Activated CD4-positive, alpha-beta T cell treated with anti-CD3 and anti-CD28 coated beads, Interleukin-2, amount 10 ng/mL, durations not matched to agents 7 days and 5 days (primary cell): ENCODE measurements around the gene GNG14. TPM values are rescaled to one million over a fixed set of nuclear protein-coding genes. Genes with fewer than 3 reads are reported as not detected.
A peak's percentile ranks its signal among the peaks of the same experiment; 100 is the strongest.
"Not testable (repeated sequence)": the region's sequence is repeated elsewhere in the genome, so short reads cannot be mapped to it uniquely, and the experiment has no call there.

Source experiments
- CTCF ChIA-PET: fragments of 350-600 bp; sonication (Branson Sonifier 250); formaldehyde crosslinking; loops from one replicate; lab custom pipeline; 2021; ENCODE audit warnings: antibody characterized with exemption; lab: Charles Lee
- POLR2A ChIA-PET: fragments of 350-600 bp; sonication (Branson Sonifier 250); formaldehyde crosslinking; loops from one replicate; lab custom pipeline; 2021; ENCODE audit warnings: antibody characterized with exemption; lab: Charles Lee
- DNase-seq: peaks from one replicate; pipeline ENCODE4 v3.0.0-alpha.2; 2020
- H3K27ac Mint-ChIP-seq: one replicate; pipeline ENCODE4 v1.8.0; 2021; ENCODE audit warnings: mild to moderate bottlenecking, moderate library complexity, mixed read lengths
- H3K27me3 Mint-ChIP-seq: one replicate; pipeline ENCODE4 v1.8.0; 2021; ENCODE audit warnings: mixed read lengths
- H3K36me3 Mint-ChIP-seq: one replicate; pipeline ENCODE4 v1.8.0; 2021; ENCODE audit warnings: low read depth, mixed read lengths
- H3K4me1 Mint-ChIP-seq: one replicate; pipeline ENCODE4 v1.8.0; 2021; ENCODE audit warnings: mixed read lengths
- H3K4me3 Mint-ChIP-seq: one replicate; pipeline ENCODE4 v1.8.0; 2021; ENCODE audit warnings: mild to moderate bottlenecking, moderate library complexity, mixed read lengths
- H3K9me3 Mint-ChIP-seq: one replicate; pipeline ENCODE4 v1.8.0; 2021; ENCODE audit warnings: mixed read lengths
- total RNA-seq, 2 experiments: library from RNA; stranded (reverse); gene quantifications; one replicate each; pipeline ENCODE4 v1.2.3, GENCODE V29; 2021

Gene GNG14
- total RNA-seq, 2 experiments from 2014 or later, result not detected

DNA sequence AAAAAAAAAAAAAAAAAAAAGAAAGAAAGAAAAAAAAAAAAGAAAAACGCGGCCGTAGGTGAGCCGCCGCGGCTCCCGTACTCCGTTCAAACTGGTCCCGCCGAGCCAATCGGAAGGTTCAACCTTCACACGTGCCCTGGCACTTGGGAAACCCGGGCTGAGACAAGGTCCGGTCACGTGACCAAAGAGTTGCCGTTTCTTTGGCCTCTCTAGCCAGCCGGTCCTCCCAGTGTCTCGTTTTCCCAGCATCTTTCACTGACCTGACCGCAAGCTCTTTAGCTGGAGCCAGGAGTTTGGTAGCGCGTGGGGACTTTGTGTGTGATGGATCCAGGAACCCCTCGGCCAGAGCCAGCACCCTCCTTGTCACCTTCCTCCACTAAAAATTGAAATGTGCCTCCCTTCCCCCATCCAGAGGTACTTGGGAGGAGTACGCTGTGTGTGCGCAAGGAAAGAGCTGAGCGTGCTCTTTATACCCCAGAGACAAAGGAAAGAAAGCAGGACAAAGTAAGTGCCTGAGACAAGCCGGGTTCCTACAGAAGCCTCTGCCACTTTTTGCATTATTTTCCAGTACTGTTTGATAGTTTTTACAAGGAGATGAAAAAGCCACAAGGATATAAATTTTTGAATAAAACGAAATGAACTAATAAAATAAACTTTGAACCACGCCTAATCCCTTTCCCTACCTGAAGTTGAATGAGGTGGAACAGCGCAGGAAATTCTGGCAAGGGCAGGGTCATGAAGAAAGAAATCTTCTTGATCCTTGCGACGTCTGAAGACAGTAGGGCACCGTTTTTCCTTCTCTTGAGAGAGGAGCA is 35.0 kb downstream of the GNG14 start:
- peak; percentile 98 for DNase-seq
- H3K4me3 Mint-ChIP-seq, result peak overlapping the region; percentile 86
- peaks cover 27% of the 10 kb centered on the region for H3K36me3 Mint-ChIP-seq
- H3K4me1 Mint-ChIP-seq, result peaks cover 37% of the 10 kb centered on the region
- H3K27me3 Mint-ChIP-seq, result no peaks in the 10 kb centered on the region
- peak overlapping the region; percentile 93 for H3K27ac Mint-ChIP-seq
- H3K9me3 Mint-ChIP-seq, result no peaks in the 10 kb centered on the region
- ChIA-PET CTCF (interaction anchor here (0.6 to 2.6 kb wide), 10 partner anchors 9 to 74 kb away, joined by 3 to 22 read pairs (median 4); partner anchors contain the start of gene TRIR), POLR2A (interaction anchor here (1.1 to 1.6 kb wide), 3 partner anchors 9 to 69 kb away, joined by 3 to 8 read pairs (median 4); partner anchors contain the start of genes JUNB and TRIR)

DNA sequence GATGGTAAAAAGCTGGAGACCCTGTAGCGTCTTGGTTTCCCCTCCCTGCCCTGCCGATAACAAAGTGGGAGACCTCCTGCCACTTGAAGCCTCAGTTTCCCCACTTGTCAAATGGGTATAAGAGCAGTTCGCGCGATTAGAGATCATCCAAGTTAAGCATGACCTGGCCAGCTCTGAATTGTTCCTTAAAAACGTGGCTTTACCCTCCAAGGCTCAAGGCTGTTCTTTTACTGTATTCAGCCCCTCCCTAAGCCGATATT is 35.5 kb downstream of the GNG14 start:
- Mint-ChIP-seq H3K27me3 (no peaks in the 10 kb centered on the region), H3K9me3 (no peaks in the 10 kb centered on the region), H3K4me1 (peaks cover 37% of the 10 kb centered on the region), H3K4me3 (peak overlapping the region; percentile 86), H3K36me3 (peaks cover 28% of the 10 kb centered on the region), H3K27ac (peak overlapping the region; percentile 93)
- CTCF ChIA-PET, result interaction anchor here (0.9 to 2.6 kb wide), 7 partner anchors 10 to 74 kb away, joined by 3 to 22 read pairs (median 6); partner anchors contain the start of gene TRIR
- POLR2A ChIA-PET, result interaction anchor here (0.7 to 1.6 kb wide), 3 partner anchors 8 to 11 kb away, joined by 3 to 8 read pairs (median 3); partner anchors contain the start of gene TRIR
- DNase-seq, result no peak

DNA sequence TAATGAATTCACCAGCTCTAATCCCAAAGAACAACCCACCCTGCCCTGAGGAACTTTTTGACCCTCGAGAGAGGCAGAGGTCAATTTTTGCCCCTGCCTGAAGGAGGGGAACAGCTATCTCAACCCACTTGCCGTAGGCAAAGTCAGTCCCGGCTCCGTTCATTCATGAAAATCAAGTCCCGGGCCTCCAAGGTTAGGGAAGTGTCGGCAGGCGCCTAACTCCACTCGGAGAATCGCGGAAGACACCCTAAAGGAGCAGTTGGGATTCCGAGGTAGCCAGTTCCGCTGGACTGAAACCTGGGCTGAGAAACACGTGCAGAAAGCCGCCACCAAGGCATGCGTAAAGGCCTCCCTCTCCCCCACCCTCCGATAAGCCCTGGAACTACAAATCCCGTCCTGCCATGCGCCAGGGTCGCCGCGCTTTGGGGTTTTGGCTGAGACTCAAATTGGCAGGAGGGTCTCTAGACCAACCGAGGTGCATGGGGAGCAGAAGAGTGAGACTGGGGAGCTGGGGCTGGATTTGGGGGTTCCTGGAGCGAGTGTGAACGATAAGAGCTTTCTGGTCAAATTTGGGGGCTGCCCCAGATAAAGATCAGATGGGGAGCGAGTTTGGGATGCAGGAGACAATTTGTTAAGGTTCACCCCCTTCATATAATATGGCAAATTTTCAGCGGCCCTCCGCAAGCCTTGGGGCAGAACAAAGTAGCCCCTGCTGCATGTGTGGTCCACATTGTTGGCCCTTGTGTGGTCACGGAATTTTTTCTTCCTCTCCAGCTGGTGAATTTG is 36.0 kb downstream of the GNG14 start, which contains the start of gene TNPO2:
Gene TNPO2, minus strand, starts transcription at position 292 of the 786 bp plus-strand sequence. CDS start 2,955 bp downstream, outside the sequence.
- Mint-ChIP-seq H3K4me3 (peak within 1 kb of the TSS; percentile 86), H3K4me1 (peaks cover 32% of the 10 kb centered on the region), H3K27ac (peak within 1 kb of the TSS; percentile 93), H3K36me3 (peaks cover 27% of the 10 kb centered on the region), H3K9me3 (no peaks in the 10 kb centered on the region), H3K27me3 (no peaks in the 10 kb centered on the region)
- ChIA-PET CTCF (interaction anchor here (0.9 to 2.6 kb wide), 9 partner anchors 10 to 124 kb away, joined by 3 to 22 read pairs (median 5); partner anchors contain the start of gene TRIR), POLR2A (interaction anchor here (0.7 to 1.3 kb wide), 2 partner anchors 8 to 10 kb away, joined by 3 read pairs; no protein-coding TSS in a partner anchor)
- peak; percentile 81 for DNase-seq

DNA sequence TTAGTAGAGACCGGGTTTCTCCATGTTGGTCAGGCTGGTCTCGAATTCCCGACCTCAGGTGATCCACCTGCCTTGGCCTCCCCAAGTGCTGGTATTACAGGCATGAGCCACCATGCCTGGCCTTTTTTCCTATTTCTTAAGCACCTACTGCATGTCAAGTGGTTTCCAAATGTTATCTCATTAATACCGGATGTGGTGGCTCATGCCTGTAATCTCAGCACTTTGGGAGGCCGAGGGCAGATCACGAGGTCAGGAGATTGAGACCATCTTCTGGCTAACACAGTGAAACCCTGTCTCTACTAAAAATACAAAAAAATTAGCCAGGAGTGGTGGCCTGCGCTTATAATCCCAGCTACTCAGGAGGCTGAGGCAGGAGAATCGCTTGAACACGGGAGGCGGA is 37.8 kb downstream of the GNG14 start:
- H3K36me3 Mint-ChIP-seq, result peaks cover 36% of the 10 kb centered on the region
- CTCF ChIA-PET, result interaction anchor here (2.0 kb wide), 1 partner anchor 71 kb away, joined by 5 read pairs; no protein-coding TSS in a partner anchor
- H3K27me3 Mint-ChIP-seq, H3K4me3 Mint-ChIP-seq, POLR2A ChIA-PET, H3K9me3 Mint-ChIP-seq, H3K27ac Mint-ChIP-seq, DNase-seq: not testable (repeated sequence)
- H3K4me1 Mint-ChIP-seq, result peaks cover 34% of the 10 kb centered on the region

DNA sequence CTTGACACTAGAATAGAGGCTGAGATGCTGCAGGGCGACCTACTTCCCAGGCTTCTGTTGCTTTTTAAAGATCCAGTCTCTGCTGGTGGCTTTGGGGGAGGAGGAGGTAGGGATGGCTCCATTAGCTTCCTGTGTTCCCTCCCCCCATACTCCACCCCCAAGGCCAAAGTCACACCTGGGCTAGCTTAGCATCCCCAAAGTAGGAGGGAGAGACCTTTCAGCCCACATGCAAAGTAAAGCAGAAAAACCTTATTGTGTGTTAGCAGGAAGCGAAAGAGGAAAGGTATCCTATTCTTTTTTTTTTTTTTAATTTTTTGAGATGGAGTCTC is 39.2 kb downstream of the GNG14 start:
- no peak overlapping the region for H3K27ac Mint-ChIP-seq

DNA sequence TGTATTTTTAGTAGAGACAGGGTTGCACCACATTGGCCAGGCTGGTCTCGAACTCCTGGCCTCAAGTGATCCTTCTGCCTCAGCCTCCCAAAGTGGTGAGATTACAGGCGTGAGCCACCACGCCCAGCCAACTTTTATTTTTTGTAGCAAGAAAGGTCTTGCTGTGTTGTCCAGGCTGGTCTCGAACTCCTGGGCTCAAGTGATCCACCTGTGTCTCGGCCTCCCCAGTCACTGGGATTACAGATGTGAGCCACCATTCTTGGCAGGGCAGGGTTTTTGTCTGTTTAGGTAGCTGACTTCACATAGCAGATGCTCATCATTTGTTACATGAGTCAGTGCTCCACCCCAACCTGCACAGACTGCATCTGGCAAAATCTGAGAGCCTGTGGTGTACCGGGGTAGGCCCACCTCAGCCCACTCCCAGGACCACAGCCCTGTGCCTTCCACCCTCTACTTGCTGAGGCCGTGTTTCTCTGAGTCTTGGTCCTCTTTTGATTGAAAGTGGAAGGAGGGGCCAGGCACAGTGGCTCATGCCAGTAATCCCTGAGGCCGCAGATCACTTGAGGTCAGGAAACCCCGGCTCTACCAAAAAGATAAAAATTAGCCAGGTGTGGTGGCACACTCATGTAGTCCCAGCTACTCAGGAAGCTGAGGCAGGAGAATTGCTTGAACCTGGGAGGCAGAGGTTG is 40.1 kb downstream of the GNG14 start:
- POLR2A ChIA-PET, result no interaction called here

More for the DNA sequence above, 39.2 kb downstream of the GNG14 start:
- Mint-ChIP-seq H3K4me3 (no peak overlapping the region), H3K9me3 (no peaks in the 10 kb centered on the region), H3K27me3 (no peaks in the 10 kb centered on the region), H3K36me3 (peaks cover 30% of the 10 kb centered on the region), H3K4me1 (peaks cover 30% of the 10 kb centered on the region)
- DNase-seq, result no peak
- CTCF ChIA-PET, result interaction anchor here (0.6 to 1.5 kb wide), 5 partner anchors 10 to 51 kb away, joined by 3 to 8 read pairs (median 4); partner anchors contain the start of gene GET3
- POLR2A ChIA-PET, result no interaction called here

DNA sequence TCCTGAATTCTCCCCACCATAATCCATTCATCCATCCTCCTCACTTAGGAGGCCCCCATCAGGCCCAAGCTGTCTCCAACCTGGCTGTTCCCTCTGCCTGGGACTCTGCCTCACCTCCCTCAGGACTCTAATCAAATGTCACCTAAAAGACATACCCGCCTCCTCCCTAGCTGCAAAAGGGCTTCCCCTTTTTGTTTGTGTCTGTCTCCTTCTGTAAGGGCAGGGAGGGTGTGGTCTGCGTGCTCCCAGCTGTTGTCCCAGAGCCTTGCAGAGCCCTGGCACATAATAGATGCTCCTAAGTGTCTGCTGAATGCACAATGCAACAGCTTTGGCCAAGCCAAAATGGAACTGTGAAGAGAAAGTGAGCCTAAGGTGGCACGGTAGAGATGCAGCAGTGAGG is 42.3 kb downstream of the GNG14 start:
- CTCF ChIA-PET, result interaction anchor here (0.6 to 2.0 kb wide), 3 partner anchors 53 to 117 kb away, joined by 4 to 6 read pairs (median 4); no protein-coding TSS in a partner anchor

More for the DNA sequence above, 40.1 kb downstream of the GNG14 start:
- Mint-ChIP-seq H3K27me3 (no peaks in the 10 kb centered on the region), H3K36me3 (peaks cover 36% of the 10 kb centered on the region), H3K9me3 (no peaks in the 10 kb centered on the region), H3K4me3 (no peak overlapping the region), H3K27ac (no peak overlapping the region), H3K4me1 (peaks cover 33% of the 10 kb centered on the region)
- no peak for DNase-seq
- CTCF ChIA-PET, result interaction anchor here (1.2 to 1.5 kb wide), 2 partner anchors 30 to 50 kb away, joined by 4 to 8 read pairs; no protein-coding TSS in a partner anchor

DNA sequence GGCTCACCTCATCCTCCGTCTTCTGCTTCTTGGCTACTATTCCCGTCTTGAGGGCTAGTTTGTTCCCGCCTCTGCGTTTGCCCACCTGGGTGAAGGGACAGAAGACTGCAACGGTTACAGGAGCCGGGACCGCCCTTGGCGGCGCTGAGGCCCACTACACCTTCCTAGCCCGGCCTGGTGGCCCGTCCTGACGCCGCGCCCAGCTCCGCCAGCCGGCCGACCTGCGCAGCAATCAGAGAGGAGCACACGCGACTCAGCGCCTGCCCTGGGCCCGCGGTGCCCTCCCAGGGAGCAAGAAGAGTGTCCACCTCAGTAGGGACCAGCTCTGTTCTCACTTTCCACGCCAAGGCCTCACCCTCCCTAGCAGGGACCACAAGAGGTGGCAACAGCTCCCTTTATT is 43.5 kb downstream of the GNG14 start:
- Mint-ChIP-seq H3K4me1 (peaks cover 32% of the 10 kb centered on the region), H3K27me3 (no peaks in the 10 kb centered on the region), H3K36me3 (peaks cover 41% of the 10 kb centered on the region), H3K27ac (no peak overlapping the region), H3K9me3 (no peaks in the 10 kb centered on the region), H3K4me3 (no peak overlapping the region)
- CTCF ChIA-PET, result interaction anchor here (0.7 to 2.0 kb wide), 5 partner anchors 10 to 149 kb away, joined by 3 to 6 read pairs (median 4); partner anchors contain the start of gene DNASE2
- POLR2A ChIA-PET, result interaction anchor here (0.8 kb wide), 1 partner anchor 8 kb away, joined by 3 read pairs; the partner anchor contains the start of gene TNPO2
- no peak for DNase-seq

More for the DNA sequence above, 42.3 kb downstream of the GNG14 start:
- no peaks in the 10 kb centered on the region for H3K9me3 Mint-ChIP-seq
- POLR2A ChIA-PET, result no interaction called here
- H3K27ac Mint-ChIP-seq, result no peak overlapping the region
- DNase-seq, result no peak
- peaks cover 41% of the 10 kb centered on the region for H3K36me3 Mint-ChIP-seq
- no peak overlapping the region for H3K4me3 Mint-ChIP-seq
- H3K27me3 Mint-ChIP-seq, result no peaks in the 10 kb centered on the region
- peaks cover 27% of the 10 kb centered on the region for H3K4me1 Mint-ChIP-seq

DNA sequence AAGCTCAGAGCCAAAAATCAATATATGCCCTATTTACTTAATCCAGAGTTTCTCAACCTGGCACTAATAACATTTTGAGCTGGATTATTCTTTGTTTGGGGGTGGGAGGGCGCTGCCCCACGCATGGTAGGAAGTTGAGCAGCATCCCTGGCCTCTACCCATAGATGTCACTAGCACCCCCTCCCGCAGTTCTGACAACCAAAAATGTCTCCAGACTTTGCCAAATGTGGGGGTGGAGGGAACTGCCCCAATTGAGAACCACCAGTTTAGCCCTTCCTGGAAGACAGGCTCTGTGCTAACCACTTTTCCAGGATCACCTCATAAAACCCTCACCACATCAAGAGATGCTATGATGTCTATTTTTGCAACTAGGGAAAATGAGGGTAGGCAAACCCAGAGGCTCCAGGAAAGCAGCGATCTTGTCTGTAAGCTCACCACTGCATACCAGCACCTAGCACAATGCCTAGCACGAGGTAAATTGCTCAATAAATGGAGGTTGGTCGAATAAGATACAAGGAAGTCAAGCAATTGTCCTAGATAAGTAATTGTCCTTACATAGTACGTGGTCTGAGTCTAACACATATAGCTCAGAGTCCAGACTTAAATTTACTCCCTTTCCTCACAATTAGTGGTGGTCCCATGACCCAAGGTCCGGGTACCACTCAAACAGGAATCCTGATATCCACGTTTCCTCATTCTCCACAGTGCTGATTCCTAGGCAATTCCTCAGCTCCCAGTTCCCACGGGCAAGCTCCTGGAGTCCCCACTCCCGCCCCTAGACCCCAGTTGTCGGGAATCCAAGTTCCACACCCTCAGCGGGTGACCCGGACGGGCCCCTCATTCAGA is 45.8 kb downstream of the GNG14 start:
- peaks cover 34% of the 10 kb centered on the region for H3K36me3 Mint-ChIP-seq

DNA sequence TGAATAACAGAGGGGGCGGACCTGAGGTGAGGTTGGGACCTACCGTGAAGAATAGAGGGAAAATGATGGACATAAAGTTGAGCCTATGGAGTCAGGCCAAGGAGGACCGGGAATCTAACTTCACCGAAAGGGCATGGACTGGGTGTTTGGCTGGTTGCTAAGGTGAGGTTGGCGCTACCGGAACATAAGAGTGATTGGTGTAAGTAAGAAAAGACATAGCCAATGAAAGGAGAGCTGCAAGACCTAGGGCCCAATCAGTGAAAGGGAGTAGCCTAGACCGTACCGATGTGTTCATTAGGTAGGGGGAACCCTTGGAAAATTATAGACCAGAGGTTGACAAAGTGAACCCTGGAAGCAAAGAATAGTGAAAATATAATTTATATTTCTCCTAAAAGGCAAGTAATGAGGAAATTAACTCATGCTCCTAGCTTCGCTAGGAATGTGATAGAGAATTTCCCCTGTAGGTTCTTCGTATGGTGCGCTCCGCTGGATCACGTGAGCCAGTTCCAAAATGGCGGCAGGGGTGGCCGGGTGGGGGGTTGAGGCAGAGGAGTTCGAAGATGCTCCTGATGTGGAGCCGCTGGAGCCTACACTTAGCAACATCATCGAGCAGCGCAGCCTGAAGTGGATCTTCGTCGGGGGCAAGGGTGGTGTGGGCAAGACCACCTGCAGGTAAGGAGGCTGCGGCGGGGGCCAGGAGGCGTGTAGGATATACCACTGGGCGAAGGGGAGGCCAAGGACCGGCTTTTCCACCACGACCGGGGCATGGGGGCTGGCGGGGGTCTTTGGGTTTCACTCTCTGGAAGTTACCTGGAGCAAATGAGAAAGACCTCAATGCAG is 49.4 kb downstream of the GNG14 start, which contains the start of gene GET3:
Gene GET3, plus strand, starts transcription at position 503 of the 840 bp plus-strand sequence. Its CDS starts 9 bp downstream, at position 512.
- ChIA-PET POLR2A (interaction anchor here (0.5 to 0.8 kb wide), 4 partner anchors 56 to 1125 kb away, joined by 3 to 5 read pairs (median 4); partner anchors contain the start of gene RNASEH2A), CTCF (interaction anchor here (0.6 to 2.0 kb wide), 7 partner anchors 10 to 28 kb away, joined by 3 to 8 read pairs (median 4); no protein-coding TSS in a partner anchor)
- Mint-ChIP-seq H3K9me3 (no peaks in the 10 kb centered on the region), H3K4me3 (peak within 1 kb of the TSS; percentile 99), H3K27ac (peak within 1 kb of the TSS; percentile 94), H3K36me3 (peaks cover 26% of the 10 kb centered on the region), H3K4me1 (peaks cover 39% of the 10 kb centered on the region), H3K27me3 (no peaks in the 10 kb centered on the region)
- peak; percentile 89 for DNase-seq

More for the DNA sequence above, 45.8 kb downstream of the GNG14 start:
- ChIA-PET POLR2A (interaction anchor here (0.6 to 1.7 kb wide), 3 partner anchors 10 to 60 kb away, joined by 3 to 8 read pairs (median 7); partner anchors contain the start of gene TNPO2), CTCF (interaction anchor here (0.6 to 2.6 kb wide), 17 partner anchors 10 to 232 kb away, joined by 3 to 22 read pairs (median 5); partner anchors contain the start of gene TNPO2)
- H3K9me3 Mint-ChIP-seq, result no peaks in the 10 kb centered on the region
- peak overlapping the region; percentile 97 for H3K27ac Mint-ChIP-seq
- DNase-seq, result peak; percentile 72
- H3K4me1 Mint-ChIP-seq, result peaks cover 46% of the 10 kb centered on the region
- no peaks in the 10 kb centered on the region for H3K27me3 Mint-ChIP-seq
- peak overlapping the region; percentile 89 for H3K4me3 Mint-ChIP-seq
